ENCODE data around the gene SKP1. TPM values are rescaled to one million over a fixed set of nuclear protein-coding genes. Genes with fewer than 3 reads are reported as not detected.

The SKP1 gene
- polyA plus RNA-seq, 4 donors = 476 to 538 (median 505) TPM

DNA sequence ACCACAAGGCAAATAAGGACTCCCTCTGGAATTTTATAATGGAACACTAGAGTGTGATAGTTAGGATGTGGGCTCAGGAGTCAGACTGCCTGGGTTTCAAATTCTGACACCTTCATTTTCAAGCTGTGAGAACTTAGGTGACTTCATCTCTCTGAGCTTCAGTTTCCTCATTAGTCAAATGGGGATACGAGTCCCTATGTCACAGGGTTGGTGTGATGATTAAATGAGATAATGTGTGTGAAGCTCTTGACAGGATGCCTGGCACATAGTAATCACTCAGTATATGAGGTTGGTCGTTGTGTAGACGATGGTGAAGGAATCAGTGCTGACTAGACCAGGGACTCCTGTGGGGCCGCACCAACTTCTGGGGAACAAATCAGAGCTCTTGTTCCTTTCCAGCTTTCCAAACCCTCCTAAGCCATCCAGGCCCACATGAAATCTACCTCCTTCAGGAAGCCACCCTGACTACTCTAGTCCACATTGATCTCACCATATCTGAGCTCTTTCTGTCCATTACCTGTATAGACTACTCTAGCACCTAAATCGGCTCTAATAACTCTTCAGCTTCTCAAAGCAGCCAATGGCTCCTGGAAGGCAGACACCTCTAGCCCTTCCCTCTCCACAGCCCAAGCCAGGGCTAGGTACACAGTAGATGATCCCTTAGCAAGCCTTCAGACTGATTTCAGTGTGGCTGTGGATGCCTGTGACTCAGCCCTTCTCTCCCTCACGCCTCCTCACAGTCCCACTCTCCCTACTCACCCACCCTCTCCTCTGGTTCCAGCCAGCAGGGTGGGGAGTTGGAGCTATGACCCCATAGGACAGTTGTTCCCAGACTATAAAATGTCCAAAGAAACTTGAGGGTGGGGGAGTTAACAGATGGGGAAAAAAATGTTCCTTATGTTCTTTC lies 64.8 kb downstream of the SKP1 start:
- peaks cover 0 to 6% (median 0%) of the 10 kb centered on the region in 3 donors for H3K36me3 ChIP-seq (ENCODE audit: control insufficient read depth in 3 of 3, insufficient read depth in 2 of 3, low read depth in 1 of 3, low read length in 3 of 3)
- FAIRE-seq = no peak
- 80 to 87% (median 81%) methylated on average over 6 of the region's 6 CpGs for WGBS, 3 donors
- no peak overlapping the region for H3K4me3 ChIP-seq (ENCODE audit: low read depth in 1 of 3, low read length in 3 of 3)
- no peak for DNase-seq
- peaks cover 0 to 42% (median 0%) of the 10 kb centered on the region in 3 donors for H3K27me3 ChIP-seq (ENCODE audit: control insufficient read depth in 3 of 3, insufficient read depth in 3 of 3, low read length in 3 of 3)
- H3K9me3 ChIP-seq (ENCODE audit: control insufficient read depth in 2 of 2, insufficient read depth in 1 of 2, low read depth in 1 of 2, low read length in 1 of 2) = peaks cover 0 to 3% of the 10 kb centered on the region in 2 donors
- H3K27ac ChIP-seq (ENCODE audit: low read depth in 1 of 3, low read length in 2 of 3) = no peak overlapping the region
- peaks cover 4 to 12% (median 5%) of the 10 kb centered on the region in 3 donors for H3K4me1 ChIP-seq (ENCODE audit: control insufficient read depth in 3 of 3, insufficient read depth in 2 of 3, low read depth in 1 of 3, low read length in 2 of 3)

- no peak overlapping the region for H3K4me3 ChIP-seq (ENCODE audit: low read depth in 1 of 3, low read length in 3 of 3)
- peaks cover 0 to 34% (median 0%) of the 10 kb centered on the region in 3 donors for H3K27me3 ChIP-seq (ENCODE audit: control insufficient read depth in 3 of 3, insufficient read depth in 3 of 3, low read length in 3 of 3)
- H3K4me1 ChIP-seq (ENCODE audit: control insufficient read depth in 3 of 3, insufficient read depth in 2 of 3, low read depth in 1 of 3, low read length in 2 of 3) = peaks cover 4 to 16% (median 5%) of the 10 kb centered on the region in 3 donors
- H3K36me3 ChIP-seq (ENCODE audit: control insufficient read depth in 3 of 3, insufficient read depth in 2 of 3, low read depth in 1 of 3, low read length in 3 of 3) = no peaks in the 10 kb centered on the region
- H3K27ac ChIP-seq (ENCODE audit: low read depth in 1 of 3, low read length in 2 of 3) = no peak overlapping the region
- WGBS, 3 donors = 70 to 82% (median 80%) methylated on average over 10 of the region's 10 CpGs
- no peak for FAIRE-seq
- H3K9me3 ChIP-seq (ENCODE audit: control insufficient read depth in 2 of 2, insufficient read depth in 1 of 2, low read depth in 1 of 2, low read length in 1 of 2) = peaks cover 0 to 3% of the 10 kb centered on the region in 2 donors
- DNase-seq = no peak
Measured at GRCh38 chr5:134110382-134110781, 66.4 kb downstream of the SKP1 start.

- H3K27ac ChIP-seq (ENCODE audit: low read depth in 1 of 3, low read length in 2 of 3) = no peak overlapping the region
Measured at GRCh38 chr5:134107779-134108178, 69.0 kb downstream of the SKP1 start.

DNA sequence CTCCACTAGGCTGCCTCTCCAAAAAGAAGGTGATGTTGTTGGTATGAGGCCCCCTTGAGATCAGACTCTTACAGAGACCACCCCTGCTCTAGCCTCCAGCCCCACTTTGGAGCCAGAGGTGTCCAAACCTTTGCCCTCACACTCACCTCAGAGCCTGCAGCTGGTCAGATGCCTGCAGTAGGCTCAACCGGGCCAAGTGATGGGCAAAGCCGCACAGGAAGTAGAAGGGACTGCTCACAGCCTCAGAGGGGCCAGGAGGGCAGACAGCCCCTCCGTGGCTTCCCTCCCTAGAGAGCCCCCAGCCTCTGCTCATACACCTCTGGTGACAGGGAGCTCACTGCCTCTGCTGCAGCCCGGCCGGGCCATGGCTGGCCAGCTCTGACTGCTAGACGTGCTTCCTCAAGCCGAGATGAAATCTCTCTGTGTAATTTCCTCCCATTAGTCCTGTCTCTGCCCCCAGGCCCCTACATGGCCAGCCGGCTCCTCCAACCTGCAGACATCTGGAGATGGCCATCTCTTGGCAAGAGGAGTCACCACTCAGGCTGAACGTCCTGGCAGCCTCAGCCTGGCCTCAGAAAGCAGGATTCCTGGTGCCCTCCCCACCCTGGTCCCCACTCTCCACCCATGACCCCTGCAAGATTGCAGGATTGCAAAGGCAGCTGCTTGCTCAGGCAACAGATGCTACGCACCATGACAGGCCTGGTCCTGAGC lies 69.6 kb downstream of the SKP1 start:
- no peak for DNase-seq
- WGBS, 3 donors = 81 to 95% (median 89%) methylated on average over 10 of the region's 10 CpGs
- Histone ChIP-seq H3K4me1 (ENCODE audit: control insufficient read depth in 3 of 3, insufficient read depth in 2 of 3, low read depth in 1 of 3, low read length in 2 of 3) (peaks cover 0 to 23% (median 2%) of the 10 kb centered on the region in 3 donors), H3K9me3 (ENCODE audit: control insufficient read depth in 2 of 2, insufficient read depth in 1 of 2, low read depth in 1 of 2, low read length in 1 of 2) (no peaks in the 10 kb centered on the region), H3K36me3 (ENCODE audit: control insufficient read depth in 3 of 3, insufficient read depth in 2 of 3, low read depth in 1 of 3, low read length in 3 of 3) (no peaks in the 10 kb centered on the region), H3K4me3 (ENCODE audit: low read depth in 1 of 3, low read length in 3 of 3) (no peak overlapping the region), H3K27ac (ENCODE audit: low read depth in 1 of 3, low read length in 2 of 3) (no peak overlapping the region), H3K27me3 (ENCODE audit: control insufficient read depth in 3 of 3, insufficient read depth in 3 of 3, low read length in 3 of 3) (peaks cover 0 to 12% (median 0%) of the 10 kb centered on the region in 3 donors)
- no peak for FAIRE-seq

More at GRCh38 chr5:134107779-134108178, 69.0 kb downstream of the SKP1 start:
- 94 to 97% (median 97%) methylated on average over 3 of the region's 3 CpGs for WGBS, 3 donors
- no peak for FAIRE-seq
- Histone ChIP-seq H3K4me3 (ENCODE audit: low read depth in 1 of 3, low read length in 3 of 3) (no peak overlapping the region), H3K27me3 (ENCODE audit: control insufficient read depth in 3 of 3, insufficient read depth in 3 of 3, low read length in 3 of 3) (peaks cover 0 to 17% (median 0%) of the 10 kb centered on the region in 3 donors), H3K9me3 (ENCODE audit: control insufficient read depth in 2 of 2, insufficient read depth in 1 of 2, low read depth in 1 of 2, low read length in 1 of 2) (no peaks in the 10 kb centered on the region), H3K4me1 (ENCODE audit: control insufficient read depth in 3 of 3, insufficient read depth in 2 of 3, low read depth in 1 of 3, low read length in 2 of 3) (peaks cover 0 to 23% (median 2%) of the 10 kb centered on the region in 3 donors), H3K36me3 (ENCODE audit: control insufficient read depth in 3 of 3, insufficient read depth in 2 of 3, low read depth in 1 of 3, low read length in 3 of 3) (no peaks in the 10 kb centered on the region)
- no peak for DNase-seq

GRCh38 chr5:134103998-134104654 lies 72.6 kb downstream of the SKP1 start:
- WGBS, 3 donors = 77 to 86% (median 81%) methylated on average over 11 of the region's 11 CpGs

DNA sequence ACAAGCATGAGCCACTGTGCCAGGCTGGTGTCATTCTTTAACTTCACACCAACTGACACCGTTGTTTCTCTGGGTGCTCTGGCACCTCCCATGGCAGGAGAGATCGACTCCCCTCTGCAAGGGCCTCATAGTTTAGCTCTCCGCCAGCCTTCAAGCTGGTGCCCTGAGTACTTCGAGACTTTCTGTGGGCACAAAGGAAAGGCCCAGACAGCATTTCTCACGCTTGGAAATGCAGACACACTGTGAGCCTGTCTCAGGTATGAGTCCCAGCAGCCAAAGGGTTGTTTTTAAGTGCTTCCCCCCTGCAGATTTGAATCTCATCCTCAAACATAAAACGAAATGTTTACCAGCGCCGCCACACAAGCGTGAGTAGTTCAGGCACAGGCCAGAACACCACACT lies 73.4 kb downstream of the SKP1 start:
- Histone ChIP-seq H3K27me3 (ENCODE audit: control insufficient read depth in 3 of 3, insufficient read depth in 3 of 3, low read length in 3 of 3) (no peaks in the 10 kb centered on the region), H3K4me3 (ENCODE audit: low read depth in 1 of 3, low read length in 3 of 3) (no peak overlapping the region), H3K27ac (ENCODE audit: low read depth in 1 of 3, low read length in 2 of 3) (no peak overlapping the region), H3K4me1 (ENCODE audit: control insufficient read depth in 3 of 3, insufficient read depth in 2 of 3, low read depth in 1 of 3, low read length in 2 of 3) (peaks cover 2 to 54% (median 9%) of the 10 kb centered on the region in 3 donors), H3K9me3 (ENCODE audit: control insufficient read depth in 2 of 2, insufficient read depth in 1 of 2, low read depth in 1 of 2, low read length in 1 of 2) (no peaks in the 10 kb centered on the region), H3K36me3 (ENCODE audit: control insufficient read depth in 3 of 3, insufficient read depth in 2 of 3, low read depth in 1 of 3, low read length in 3 of 3) (no peaks in the 10 kb centered on the region)
- no peak for DNase-seq
- WGBS, 3 donors = 76 to 79% (median 79%) methylated on average over 9 of the region's 9 CpGs
- no peak for FAIRE-seq

More at GRCh38 chr5:134103998-134104654, 72.6 kb downstream of the SKP1 start:
- no peaks in the 10 kb centered on the region for H3K27me3 ChIP-seq (ENCODE audit: control insufficient read depth in 3 of 3, insufficient read depth in 3 of 3, low read length in 3 of 3)
- no peaks in the 10 kb centered on the region for H3K36me3 ChIP-seq (ENCODE audit: control insufficient read depth in 3 of 3, insufficient read depth in 2 of 3, low read depth in 1 of 3, low read length in 3 of 3)
- H3K9me3 ChIP-seq (ENCODE audit: control insufficient read depth in 2 of 2, insufficient read depth in 1 of 2, low read depth in 1 of 2, low read length in 1 of 2) = no peaks in the 10 kb centered on the region
- no peak overlapping the region for H3K27ac ChIP-seq (ENCODE audit: low read depth in 1 of 3, low read length in 2 of 3)
- peaks cover 2 to 47% (median 8%) of the 10 kb centered on the region in 3 donors for H3K4me1 ChIP-seq (ENCODE audit: control insufficient read depth in 3 of 3, insufficient read depth in 2 of 3, low read depth in 1 of 3, low read length in 2 of 3)
- DNase-seq (peak in 1 of 2 donors; percentile 54), FAIRE-seq (no peak)
- H3K4me3 ChIP-seq (ENCODE audit: low read depth in 1 of 3, low read length in 3 of 3) = no peak overlapping the region

- no peaks in the 10 kb centered on the region for H3K9me3 ChIP-seq (ENCODE audit: control insufficient read depth in 2 of 2, insufficient read depth in 1 of 2, low read depth in 1 of 2, low read length in 1 of 2)
- no peak overlapping the region for H3K4me3 ChIP-seq (ENCODE audit: low read depth in 1 of 3, low read length in 3 of 3)
- H3K27ac ChIP-seq (ENCODE audit: low read depth in 1 of 3, low read length in 2 of 3) = peak overlapping the region in 1 of 3 donors; percentile 4
- no peaks in the 10 kb centered on the region for H3K36me3 ChIP-seq (ENCODE audit: control insufficient read depth in 3 of 3, insufficient read depth in 2 of 3, low read depth in 1 of 3, low read length in 3 of 3)
- peaks cover 2 to 60% (median 11%) of the 10 kb centered on the region in 3 donors for H3K4me1 ChIP-seq (ENCODE audit: control insufficient read depth in 3 of 3, insufficient read depth in 2 of 3, low read depth in 1 of 3, low read length in 2 of 3)
- 38 to 42% (median 38%) methylated on average over 19 to 20 of the region's 20 CpGs for WGBS, 3 donors
- FAIRE-seq (no peak), DNase-seq (peak; percentile 45 to 72)
- no peaks in the 10 kb centered on the region for H3K27me3 ChIP-seq (ENCODE audit: control insufficient read depth in 3 of 3, insufficient read depth in 3 of 3, low read length in 3 of 3)
Measured at GRCh38 chr5:134101686-134102439, 74.9 kb downstream of the SKP1 start.
